HCT116 (cell line): ENCODE results near the gene UBA7.

Source experiments
- CTCF ChIP-seq, 3 experiments: fragments of 200-600 bp in 1 of 3; sonication (generic) in 1 of 3; IDR thresholded peaks in 2 of 3; conservative IDR thresholded peaks in 1 of 3; 2 replicates each; pipeline ENCODE4 v1.5.1; 2012 to 2017; ENCODE audit warnings: low read depth in 2 of 3, low read length in 2 of 3, antibody characterized with exemption in 1 of 3, borderline replicate concordance in 1 of 3, control low read depth in 1 of 3, mild to moderate bottlenecking in 1 of 3, mixed read lengths in 1 of 3, mixed run types in 1 of 3, moderate library complexity in 1 of 3; ENCODE audit not compliant: insufficient read depth in 1 of 3
- EZH2 ChIP-seq: fragments of 200-600 bp; sonication (generic); IDR thresholded peaks from 2 replicates; pipeline ENCODE4 v1.6.1; 2017; ENCODE audit warnings: antibody characterized with exemption, mixed run types
- SRF ChIP-seq: IDR thresholded peaks from 2 replicates; pipeline ENCODE4 v1.6.1; 2012; ENCODE audit warnings: low read depth

GRCh38 chr3:49844464-49845183, 30.9 kb upstream of the UBA7 start:
- TF ChIP-seq CTCF (IDR thresholded peaks at IDR 0.05 in 2 of 3, conservative IDR thresholded peaks at IDR 0.05 in 1 of 3; ENCODE audit: borderline replicate concordance in 1 of 3, insufficient read depth in 1 of 3, low read depth in 2 of 3, low read length in 2 of 3) (no peak), EZH2 (no peak), SRF (no peak)
